GM21526 (cell line): Measurements from ENCODE around the gene HNRNPF.
A peak's percentile ranks its signal among the peaks of the same experiment; 100 is the strongest.
"Not testable (repeated sequence)": the region's sequence is repeated elsewhere in the genome, so short reads cannot be mapped to it uniquely, and the experiment has no call there.

Source experiments
- ATAC-seq: cut with Tn5 transposase; IDR thresholded peaks from one replicate; pipeline ENCODE4 v1.9.1; 2021; ENCODE audit warnings: moderate library complexity; ENCODE audit not compliant: unreplicated experiment, low FRiP score

HNRNPF gene

GRCh38 chr10:43399320-43400310, 9.4 kb downstream of the HNRNPF start:
- ATAC-seq: no peak

- no peak for ATAC-seq
Measured at GRCh38 chr10:43398939-43399319, 10.1 kb downstream of the HNRNPF start.

DNA sequence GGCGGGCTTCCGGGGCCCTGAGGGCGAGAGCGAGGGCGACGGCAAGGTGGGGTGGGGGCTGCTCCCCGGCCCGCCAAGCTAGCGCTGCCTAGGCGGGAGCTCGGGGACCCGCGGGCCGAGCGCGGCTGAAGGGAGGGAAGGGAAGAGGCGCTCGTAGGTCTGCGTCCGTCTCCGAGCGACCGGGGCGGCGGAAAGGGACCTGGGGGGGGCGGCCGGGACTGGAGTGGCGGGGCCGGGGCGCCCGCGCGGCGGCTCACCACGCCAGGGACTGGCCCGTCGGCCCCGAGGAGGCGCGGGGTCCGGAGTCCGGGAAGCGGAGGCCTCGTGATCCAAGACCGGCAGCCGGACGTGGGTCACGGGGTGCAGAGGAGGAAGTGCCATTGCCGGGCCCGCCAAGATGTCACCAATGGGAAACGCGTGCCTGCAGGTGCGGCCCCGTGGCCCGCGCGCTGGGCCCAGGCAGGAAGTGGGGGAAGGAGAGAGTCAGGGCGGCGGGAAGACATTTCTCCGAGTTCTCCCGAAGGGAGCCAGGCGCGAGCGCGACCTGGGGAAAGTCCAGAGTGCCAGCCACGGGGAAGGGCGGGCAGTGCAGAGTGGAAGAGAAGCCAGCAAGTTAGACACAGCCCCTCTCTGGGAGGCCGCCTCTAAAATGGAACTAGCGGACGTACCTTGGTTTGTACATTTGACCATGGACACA, 11.9 kb downstream of the HNRNPF start:
- ATAC-seq: peak; percentile 74

DNA sequence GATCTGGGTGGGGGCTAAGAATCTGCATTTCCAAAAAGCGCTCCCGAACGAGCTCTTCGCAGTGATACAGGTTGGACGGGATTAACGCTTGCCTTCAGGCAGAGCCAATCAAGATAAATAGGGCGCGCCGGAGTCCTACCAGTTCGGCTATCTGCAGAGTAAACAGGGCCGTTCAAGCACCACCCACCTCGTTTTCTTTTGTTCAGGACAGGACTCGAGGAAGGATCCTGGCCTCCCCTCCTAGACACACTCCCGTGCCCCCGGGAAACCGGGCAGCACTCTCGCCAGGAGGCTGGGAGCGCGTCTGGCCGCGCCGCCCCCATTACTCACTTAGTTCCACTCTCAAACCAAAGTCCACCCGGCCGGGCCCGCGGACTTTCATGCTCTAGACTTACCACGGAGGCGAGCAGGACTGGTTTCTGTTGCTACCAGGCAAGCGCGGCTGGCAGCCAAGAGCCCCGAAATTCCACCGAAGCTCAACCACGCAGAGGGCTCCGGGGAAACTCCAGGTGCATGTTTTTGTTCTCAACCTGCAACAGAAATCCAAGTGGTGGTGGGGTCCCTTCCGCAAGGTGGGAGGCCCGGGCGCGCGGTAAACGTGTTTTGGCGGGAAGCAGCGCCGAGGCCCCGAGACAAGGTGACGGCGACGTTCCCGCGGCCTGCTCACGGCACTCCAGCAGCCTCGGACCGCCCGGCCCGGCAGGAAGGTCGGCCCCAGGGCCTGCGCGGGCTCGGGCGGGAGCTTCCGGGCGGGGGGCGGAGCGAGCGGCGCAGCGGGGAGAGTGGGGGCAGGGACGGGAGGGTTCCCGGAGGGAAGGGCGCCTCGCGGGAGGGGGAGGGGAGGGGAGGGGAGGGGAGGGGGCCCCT, 12.7 kb downstream of the HNRNPF start:
- peak; percentile 40 for ATAC-seq

- no peak for ATAC-seq
Measured at GRCh38 chr10:43395571-43396060, 13.4 kb downstream of the HNRNPF start.

GRCh38 chr10:43394868-43395267, 14.1 kb downstream of the HNRNPF start:
- no peak for ATAC-seq

DNA sequence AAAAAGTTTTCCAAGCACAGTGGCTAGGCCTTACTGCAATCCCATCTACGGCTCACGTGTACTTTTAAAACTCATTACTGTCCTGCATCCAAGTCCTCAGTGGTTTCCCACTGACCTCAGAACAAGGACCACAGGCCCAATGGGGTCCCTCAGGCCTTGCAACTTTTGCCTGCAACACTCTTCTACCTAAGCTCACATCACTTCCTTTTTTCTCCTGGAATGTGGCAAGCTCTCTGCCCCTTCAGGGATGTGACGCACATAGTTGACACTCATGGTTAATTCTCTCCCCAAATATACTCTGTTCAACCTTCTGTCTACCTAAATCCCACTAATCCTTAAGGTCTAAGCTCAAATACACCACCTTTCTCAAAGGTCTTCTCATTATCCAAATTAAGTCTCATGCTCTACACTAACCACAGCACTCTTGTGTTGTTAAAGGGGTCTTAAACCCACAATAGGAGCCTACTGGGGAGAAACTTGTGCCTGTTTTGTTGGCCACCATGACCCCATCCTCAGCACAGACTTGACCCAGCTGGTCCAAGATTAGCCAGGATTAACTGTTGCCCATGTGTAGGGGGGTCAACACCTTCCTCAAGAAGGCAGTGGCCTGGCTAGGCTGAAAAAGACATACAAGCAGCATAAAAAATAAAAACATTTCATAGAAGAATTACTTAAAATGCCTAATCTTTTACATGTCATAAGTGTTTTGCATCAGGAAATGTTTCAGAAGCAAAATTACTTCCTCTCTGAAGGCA, 15.2 kb downstream of the HNRNPF start:
- ATAC-seq: no peak

GRCh38 chr10:43393186-43393585, 15.8 kb downstream of the HNRNPF start:
- not testable (repeated sequence) for ATAC-seq

DNA sequence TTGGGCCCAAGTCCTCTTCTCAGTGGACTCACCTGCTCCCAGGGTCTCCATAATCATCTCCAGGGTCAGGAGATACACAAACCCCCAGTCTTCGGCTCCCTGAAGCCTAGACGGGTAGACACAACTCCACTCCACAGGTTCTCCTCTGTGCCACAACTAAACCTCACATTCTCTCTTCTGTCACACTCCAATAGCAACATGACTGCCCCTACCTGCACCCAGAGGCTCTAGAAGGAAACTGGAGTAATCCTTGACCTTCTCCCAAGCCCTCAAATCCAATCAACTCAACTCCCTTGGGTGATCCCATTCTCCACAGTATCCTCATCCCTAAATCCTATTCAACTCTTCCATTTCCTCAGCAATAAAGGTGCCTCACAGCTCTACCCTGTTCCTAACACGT, 16.2 kb downstream of the HNRNPF start:
- no peak for ATAC-seq

DNA sequence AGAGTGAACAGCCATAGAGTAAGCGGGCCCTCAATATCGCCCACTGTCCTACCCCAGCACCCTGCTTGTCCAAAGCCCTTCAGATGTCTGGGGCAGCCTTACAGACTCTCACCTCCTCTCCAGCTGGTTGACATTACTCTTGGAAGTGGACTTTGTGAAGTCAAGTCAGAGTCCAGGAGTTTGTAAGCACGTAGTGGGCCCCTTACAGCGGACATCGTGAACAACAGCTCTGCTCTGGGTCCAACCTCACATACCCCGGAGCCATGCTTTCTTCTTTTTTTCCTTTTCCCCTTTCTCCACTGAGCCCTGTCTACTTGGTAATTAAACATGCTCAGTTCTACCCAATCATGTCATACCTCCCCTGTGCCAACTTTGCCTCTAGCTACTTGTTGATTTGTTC, 17.5 kb downstream of the HNRNPF start:
- no peak for ATAC-seq

DNA sequence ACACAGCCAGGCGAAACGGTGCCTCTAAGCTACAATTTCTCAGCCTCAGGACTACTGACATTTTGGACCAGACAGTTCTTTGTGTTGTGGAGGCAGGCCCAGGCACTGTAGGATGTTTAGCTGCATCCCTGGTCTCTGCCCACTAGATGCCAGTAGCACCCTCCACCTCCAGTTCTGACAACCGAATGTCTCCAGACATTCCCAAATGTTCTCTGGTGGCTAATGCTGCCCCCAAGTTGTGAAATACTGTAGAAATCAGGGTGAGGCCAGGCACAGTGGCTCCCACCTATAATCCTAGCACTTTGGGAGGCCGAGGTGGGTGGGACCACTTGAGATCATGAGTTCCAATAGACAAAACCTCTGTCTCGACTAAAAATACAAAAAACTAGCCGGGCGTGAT, 18.2 kb downstream of the HNRNPF start:
- no peak for ATAC-seq

DNA sequence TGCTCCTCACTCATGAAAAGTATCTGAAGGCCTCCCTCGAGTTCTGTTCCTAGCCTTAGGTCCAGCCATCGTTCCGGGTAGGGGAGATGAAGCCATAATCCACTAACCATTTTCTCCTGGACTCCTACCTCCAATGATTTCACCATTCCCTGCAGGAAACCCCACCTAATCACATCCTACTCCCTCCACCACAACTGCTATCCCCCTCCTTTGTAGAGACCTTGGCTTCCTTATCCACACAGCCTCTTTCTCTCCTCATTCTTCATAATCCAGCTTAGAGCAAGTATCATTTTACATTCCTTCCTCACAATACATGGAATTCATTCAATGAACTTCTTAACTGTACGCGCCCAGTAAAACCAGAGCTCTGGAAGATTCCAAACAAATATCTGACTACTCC, 18.7 kb downstream of the HNRNPF start:
- ATAC-seq: no peak

- no peak for ATAC-seq
Measured at GRCh38 chr10:43389867-43390266, 19.1 kb downstream of the HNRNPF start.

- ATAC-seq: no peak
Measured at GRCh38 chr10:43387678-43388032, 21.3 kb downstream of the HNRNPF start.

DNA sequence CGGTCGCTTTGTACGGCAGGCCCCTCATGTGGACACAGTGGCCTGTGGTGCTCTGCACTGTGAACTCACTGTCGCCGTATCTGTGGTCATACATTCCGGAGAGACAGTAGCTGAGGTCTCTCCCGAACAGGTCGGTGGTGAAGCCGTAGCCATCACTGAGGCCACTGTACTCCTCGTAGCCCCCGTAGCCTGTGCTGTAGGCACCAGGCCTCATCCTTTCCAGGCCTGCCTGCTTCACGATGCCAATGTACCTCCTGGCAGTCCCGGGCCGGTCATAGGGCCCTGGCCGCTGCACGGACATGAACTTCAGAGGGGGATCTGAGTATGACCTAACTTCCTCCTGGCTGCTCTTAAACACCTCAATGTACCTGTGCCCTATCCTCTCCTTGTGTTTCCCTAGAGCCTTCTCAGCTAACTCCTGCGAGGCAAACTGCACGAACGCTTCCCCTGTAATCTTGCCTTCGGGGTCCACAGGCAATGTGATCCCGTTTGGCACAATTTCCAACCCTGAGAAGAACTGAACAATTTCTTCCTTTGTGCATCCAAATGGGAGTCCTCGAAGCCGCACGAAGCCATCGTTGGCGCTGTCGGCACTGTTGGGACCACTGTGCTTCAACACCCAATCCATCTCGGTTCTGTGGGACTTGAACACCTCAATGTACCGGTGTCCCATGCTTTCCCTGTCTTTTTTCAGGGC, 21.9 kb downstream of the HNRNPF start:
- no peak for ATAC-seq

DNA sequence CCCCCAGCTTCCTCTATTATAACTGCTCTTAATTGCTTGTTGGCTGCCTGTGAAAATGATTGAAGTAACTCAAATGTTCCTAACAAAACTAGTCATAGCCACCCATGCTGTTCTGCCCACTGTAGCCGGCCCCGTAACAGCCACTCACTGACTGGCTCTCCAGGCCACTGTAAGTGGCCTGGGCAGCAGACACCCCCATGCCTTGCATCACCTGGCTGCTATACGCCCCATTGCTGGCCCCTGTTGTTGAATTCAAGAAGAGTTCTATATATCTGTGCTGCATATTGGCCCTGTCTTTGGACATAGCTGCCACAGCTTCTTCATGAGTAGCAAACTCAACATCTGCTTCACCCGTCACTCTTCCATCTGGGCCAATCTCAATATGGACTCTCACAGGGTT, 22.4 kb downstream of the HNRNPF start:
- ATAC-seq: no peak

GRCh38 chr10:43385412-43386004, 23.5 kb downstream of the HNRNPF start:
- no peak for ATAC-seq

DNA sequence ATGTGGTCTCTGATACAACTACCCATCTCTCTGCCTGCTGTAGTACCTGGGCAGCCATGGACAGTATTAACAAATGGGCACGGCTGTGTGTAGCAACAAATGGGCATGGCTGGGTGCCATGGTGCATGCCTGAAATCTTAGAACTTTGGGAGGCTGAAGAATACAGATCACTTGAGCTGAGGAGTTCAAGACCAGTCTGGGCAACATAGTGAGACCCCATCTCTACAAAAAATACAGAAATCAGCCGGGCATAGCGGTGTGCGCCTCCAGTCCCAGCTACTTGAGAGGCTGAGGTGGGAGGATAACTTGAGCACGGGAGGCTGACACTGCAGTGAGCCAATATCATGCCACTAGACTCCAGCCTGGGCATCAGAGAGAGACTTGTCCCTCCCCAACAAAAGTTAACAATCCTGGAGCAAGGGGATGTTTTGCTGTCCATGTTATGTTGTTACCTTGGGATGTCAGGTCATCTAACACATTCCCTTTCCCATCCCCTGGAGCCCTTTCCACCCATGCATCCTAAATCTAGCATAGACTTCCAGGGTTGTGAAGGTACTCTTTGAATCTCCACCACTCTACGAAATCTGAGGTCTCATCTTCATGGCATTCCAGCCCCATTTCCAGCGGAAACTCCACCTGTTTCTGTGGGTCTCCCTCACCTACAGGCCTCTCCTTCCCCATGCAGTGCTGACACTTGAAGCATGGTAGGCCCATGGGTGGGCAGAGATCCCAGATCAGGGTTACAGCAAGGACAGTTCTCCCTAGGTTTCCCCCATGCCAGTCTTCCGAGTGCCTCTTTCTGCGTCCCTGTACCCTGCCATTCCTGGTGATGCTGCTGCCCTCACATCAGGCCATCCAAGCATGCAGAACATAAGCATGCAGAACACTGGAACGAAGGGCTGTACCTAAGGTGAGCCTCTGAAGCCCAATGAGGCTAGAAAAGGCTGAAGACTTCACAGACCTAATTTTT, 24.4 kb downstream of the HNRNPF start:
- no peak for ATAC-seq
